ENCODE results near the gene AP3M1. TPM values are rescaled to one million over a fixed set of nuclear protein-coding genes. Genes with fewer than 3 reads are reported as not detected.
A peak's percentile ranks its signal among the peaks of the same experiment; 100 is the strongest.

Gene AP3M1
- total RNA-seq, 4 donors from 2014 or later, result 23.0 to 26.1 (median 24.3) TPM

- H3K4me3 ChIP-seq, result no peak overlapping the region
- no peak for DNase-seq
- peak overlapping the region in 2 of 4 donors; percentile 30 to 47 for H3K27ac ChIP-seq
- no peaks in the 10 kb centered on the region for H3K36me3 ChIP-seq
- H3K9me3 ChIP-seq, result no peaks in the 10 kb centered on the region
- WGBS, 2 donors, result 35 to 46% methylated on average over 3 of the region's 3 CpGs
- peaks cover 0 to 48% (median 7%) of the 10 kb centered on the region in 3 donors for H3K4me1 ChIP-seq
- intact Hi-C loops (cut with DNase I), result no loop called here
- no peaks in the 10 kb centered on the region for H3K27me3 ChIP-seq
- TF ChIP-seq POLR2A (IDR thresholded peaks at IDR 0.05) (no peak), CTCF (IDR thresholded peaks at IDR 0.05) (no peak)
Observed at GRCh38 chr10:74174521-74174920, 23.9 kb upstream of the AP3M1 start.

GRCh38 chr10:74171625-74172024 lies 21.0 kb upstream of the AP3M1 start:
- Histone ChIP-seq H3K27me3 (no peaks in the 10 kb centered on the region), H3K36me3 (no peaks in the 10 kb centered on the region), H3K4me1 (peaks cover 0 to 20% (median 4%) of the 10 kb centered on the region in 3 donors), H3K9me3 (no peaks in the 10 kb centered on the region), H3K4me3 (no peak overlapping the region), H3K27ac (no peak overlapping the region)
- 96 to 100% methylated on average over 2 of the region's 2 CpGs for WGBS, 2 donors
- intact Hi-C loops (cut with DNase I), result no loop called here
- no peak for TF ChIP-seq CTCF (IDR thresholded peaks at IDR 0.05)
- TF ChIP-seq POLR2A (IDR thresholded peaks at IDR 0.05), result no peak
- DNase-seq, result no peak

GRCh38 chr10:74167443-74167842 lies 16.8 kb upstream of the AP3M1 start:
- intact Hi-C loops (cut with DNase I), result no loop called here
- Histone ChIP-seq H3K27ac (no peak overlapping the region), H3K4me1 (peaks cover 0 to 17% (median 8%) of the 10 kb centered on the region in 3 donors), H3K27me3 (no peaks in the 10 kb centered on the region), H3K4me3 (no peak overlapping the region), H3K9me3 (no peaks in the 10 kb centered on the region), H3K36me3 (no peaks in the 10 kb centered on the region)
- WGBS, 2 donors, result 63% methylated on average over 1 of the region's 1 CpG; no CpG with 5 or more reads in 1 of the 2 donors
- no peak for TF ChIP-seq CTCF (IDR thresholded peaks at IDR 0.05)
- TF ChIP-seq POLR2A (IDR thresholded peaks at IDR 0.05), result no peak
- no peak for DNase-seq

GRCh38 chr10:74165530-74165901 lies 14.9 kb upstream of the AP3M1 start:
- WGBS, 2 donors, result 32 to 38% methylated on average over 2 of the region's 2 CpGs
- intact Hi-C loops (cut with DNase I), result no loop called here
- Histone ChIP-seq H3K36me3 (peaks cover 0 to 11% (median 0%) of the 10 kb centered on the region in 3 donors), H3K27me3 (no peaks in the 10 kb centered on the region), H3K9me3 (no peaks in the 10 kb centered on the region), H3K27ac (no peak overlapping the region), H3K4me1 (peaks cover 0 to 17% (median 8%) of the 10 kb centered on the region in 3 donors), H3K4me3 (no peak overlapping the region)
- no peak for DNase-seq
- TF ChIP-seq CTCF (IDR thresholded peaks at IDR 0.05), result no peak
- TF ChIP-seq POLR2A (IDR thresholded peaks at IDR 0.05), result no peak

- DNase-seq, result no peak
- peaks cover 0 to 11% (median 0%) of the 10 kb centered on the region in 3 donors for H3K36me3 ChIP-seq
- no peak overlapping the region for H3K27ac ChIP-seq
- WGBS, 2 donors, result 54 to 55% methylated on average over 5 to 6 of the region's 6 CpGs
- intact Hi-C loops (cut with DNase I), result no loop called here
- H3K4me1 ChIP-seq, result peaks cover 0 to 17% (median 8%) of the 10 kb centered on the region in 3 donors
- TF ChIP-seq POLR2A (IDR thresholded peaks at IDR 0.05) (no peak), CTCF (IDR thresholded peaks at IDR 0.05) (no peak)
- no peaks in the 10 kb centered on the region for H3K27me3 ChIP-seq
- H3K9me3 ChIP-seq, result no peaks in the 10 kb centered on the region
- no peak overlapping the region for H3K4me3 ChIP-seq
Observed at GRCh38 chr10:74164716-74165529, 14.3 kb upstream of the AP3M1 start.

Measured in esophagus squamous epithelium (tissue), 5 donors.